Amniotic epithelial cell (primary cell): ENCODE results near the gene TENT4A.
"Not testable (repeated sequence)": the region's sequence is repeated elsewhere in the genome, so short reads cannot be mapped to it uniquely, and the experiment has no call there.

ENCODE experiments used
- DNase-seq: peaks from one replicate; pipeline ENCODE4 v3.0.0-alpha.2; 2010; ENCODE audit warnings: low read depth

TENT4A gene

GRCh38 chr5:6713274-6714225 is at the start of gene TENT4A:
TENT4A (plus strand) TSS chr5:6713432; CDS start chr5:6713984, 552 bp downstream.
- DNase-seq: no peak

- DNase-seq: no peak
Measured at GRCh38 chr5:6666762-6667161, 46.5 kb upstream of the TENT4A start.

GRCh38 chr5:6667648-6668047 is 45.6 kb upstream of the TENT4A start:
- DNase-seq: no peak

GRCh38 chr5:6668717-6669116 is 44.5 kb upstream of the TENT4A start:
- DNase-seq: not testable (repeated sequence)

GRCh38 chr5:6673031-6673430 is 40.2 kb upstream of the TENT4A start:
- DNase-seq: no peak

- DNase-seq: no peak
Measured at GRCh38 chr5:6673963-6674362, 39.3 kb upstream of the TENT4A start.

GRCh38 chr5:6674421-6674820 is 38.8 kb upstream of the TENT4A start:
- DNase-seq: no peak

GRCh38 chr5:6674886-6675285 is 38.3 kb upstream of the TENT4A start:
- DNase-seq: no peak

- DNase-seq: no peak
Measured at GRCh38 chr5:6675784-6676491, 37.3 kb upstream of the TENT4A start.

GRCh38 chr5:6676702-6677101 is 36.5 kb upstream of the TENT4A start:
- DNase-seq: no peak

DNA sequence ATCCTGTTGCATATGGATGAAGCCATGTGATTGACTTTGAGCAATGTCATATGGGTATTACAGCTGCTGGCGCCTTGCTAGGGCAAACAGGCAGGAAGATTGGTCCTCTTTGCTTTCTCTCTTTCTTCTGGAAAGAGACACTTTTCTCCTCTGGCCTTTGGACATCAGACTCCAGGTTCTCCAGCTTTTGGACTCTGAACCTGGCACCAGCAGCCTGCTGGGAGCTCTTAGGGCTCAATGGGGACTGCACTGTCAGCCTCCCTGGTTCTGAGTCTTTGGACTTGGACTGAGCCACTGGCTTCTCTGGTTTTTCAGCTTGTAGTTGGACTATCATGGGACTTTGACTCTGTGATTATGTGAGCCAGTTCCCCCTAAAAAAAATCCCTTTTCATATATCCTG is 34.8 kb upstream of the TENT4A start:
- no peak for DNase-seq

GRCh38 chr5:6680922-6681321 is 32.3 kb upstream of the TENT4A start:
- no peak for DNase-seq

- no peak for DNase-seq
Measured at GRCh38 chr5:6681682-6682081, 31.6 kb upstream of the TENT4A start.

- no peak for DNase-seq
Measured at GRCh38 chr5:6682239-6682638, 31.0 kb upstream of the TENT4A start.

DNA sequence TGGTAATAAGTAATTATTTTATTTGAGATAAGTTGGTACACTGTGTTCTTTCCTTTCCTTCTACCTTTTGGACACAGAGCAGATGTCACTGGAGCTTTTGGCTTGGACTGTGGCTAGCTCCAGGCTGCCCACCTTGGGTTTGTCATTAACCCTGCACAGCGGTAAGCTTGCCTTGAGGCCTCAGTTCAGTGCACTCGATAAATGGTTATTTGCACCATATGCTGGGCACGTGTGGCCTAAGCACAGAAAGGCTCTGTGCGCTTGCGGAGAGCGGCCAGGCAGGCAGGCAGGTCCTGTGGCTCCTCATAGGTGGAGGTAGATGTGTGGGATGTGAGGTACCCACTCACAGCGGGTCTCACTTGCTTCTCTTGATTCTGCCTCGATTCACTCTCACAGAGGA is 30.0 kb upstream of the TENT4A start:
- DNase-seq: no peak

GRCh38 chr5:6684075-6684474 is 29.2 kb upstream of the TENT4A start:
- DNase-seq: no peak

DNA sequence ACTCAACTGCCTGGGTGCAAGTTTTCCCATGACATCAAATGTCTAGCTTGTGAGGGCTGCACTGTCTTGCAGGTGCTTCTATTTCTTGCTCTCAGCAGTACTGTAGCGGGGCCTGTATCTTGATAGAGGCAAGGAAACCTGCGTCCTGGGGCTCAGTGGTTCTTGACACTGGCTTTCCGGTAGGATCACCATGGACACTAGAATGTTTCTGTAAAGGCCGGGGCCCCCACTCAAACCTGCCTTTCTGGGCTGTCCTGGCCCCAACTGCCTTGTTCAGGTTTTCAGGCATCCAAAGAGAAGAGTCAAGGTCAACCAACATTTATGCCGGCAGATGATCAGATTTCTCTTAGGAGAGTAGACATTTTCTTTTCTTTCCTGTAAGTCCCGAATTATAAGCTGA is 26.7 kb upstream of the TENT4A start:
- no peak for DNase-seq

- peak; percentile 56 for DNase-seq
Measured at GRCh38 chr5:6686915-6687409, 26.3 kb upstream of the TENT4A start.

GRCh38 chr5:6687505-6687904 is 25.7 kb upstream of the TENT4A start:
- no peak for DNase-seq

GRCh38 chr5:6692906-6693305 is 20.3 kb upstream of the TENT4A start:
- DNase-seq: no peak

DNA sequence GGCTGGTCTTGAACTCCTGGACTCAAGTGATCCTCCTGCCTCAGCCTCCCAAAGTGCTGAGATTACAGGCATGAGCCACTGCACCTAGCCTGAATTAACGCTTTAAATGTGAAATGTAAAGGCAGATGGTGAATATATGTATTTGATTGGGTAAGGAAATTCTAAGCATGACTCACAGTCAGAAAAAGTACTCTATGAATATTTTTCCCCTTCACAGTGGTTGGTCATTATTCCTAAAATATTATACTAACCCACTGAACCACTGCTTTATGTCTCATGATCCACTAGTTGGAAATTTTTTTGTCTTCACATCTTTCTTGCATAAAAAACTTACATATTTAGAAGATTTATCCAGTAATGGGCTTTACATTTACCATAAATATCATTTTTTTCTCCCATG is 14.5 kb upstream of the TENT4A start:
- DNase-seq: no peak

GRCh38 chr5:6699357-6699756 is 13.9 kb upstream of the TENT4A start:
- no peak for DNase-seq

- no peak for DNase-seq
Measured at GRCh38 chr5:6700074-6700684, 13.1 kb upstream of the TENT4A start.
